ENCODE data around the gene FBXO38.
A peak's percentile ranks its signal among the peaks of the same experiment; 100 is the strongest.
"Not testable (repeated sequence)": the region's sequence is repeated elsewhere in the genome, so short reads cannot be mapped to it uniquely, and the experiment has no call there.

FBXO38 gene

DNA sequence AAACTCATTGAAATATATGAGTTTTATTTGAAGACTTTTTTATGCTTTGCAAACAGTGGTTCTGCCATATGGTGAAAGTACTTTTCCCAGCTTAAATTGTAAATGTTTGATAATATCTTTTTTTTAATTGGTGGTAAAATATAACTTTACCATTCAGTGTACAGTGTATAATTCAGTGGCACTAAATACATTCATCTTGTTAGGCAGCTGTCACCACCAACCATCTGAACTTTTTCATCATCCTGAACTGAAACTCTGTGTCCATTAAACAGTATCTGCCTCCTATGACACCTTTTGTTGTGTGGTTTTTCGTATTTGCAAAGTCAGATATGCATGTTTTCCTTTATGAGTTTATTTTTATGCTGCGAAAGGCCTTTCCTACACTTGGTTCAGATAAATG is 45.1 kb downstream of the FBXO38 start:
- DNase-seq = no peak

DNA sequence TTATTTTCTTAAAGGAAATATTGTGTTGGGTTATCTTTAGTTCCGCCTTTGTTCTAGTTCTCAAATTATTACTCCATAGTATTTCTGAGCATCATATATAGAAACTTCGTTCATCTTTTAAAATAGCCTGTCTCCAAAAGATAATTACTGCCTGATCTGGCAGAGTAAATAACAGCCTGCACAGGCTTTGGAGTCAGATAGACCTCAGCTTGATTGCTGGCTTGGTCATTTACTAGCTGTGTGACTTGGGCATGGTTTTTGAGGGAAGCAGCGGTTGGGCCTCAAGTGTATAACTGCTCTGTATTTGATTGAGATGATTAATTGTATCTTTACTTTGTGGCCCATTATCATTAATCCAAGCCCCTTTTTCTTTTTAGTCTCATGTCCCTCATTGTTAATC is 50.1 kb downstream of the FBXO38 start:
- DNase-seq = no peak

DNA sequence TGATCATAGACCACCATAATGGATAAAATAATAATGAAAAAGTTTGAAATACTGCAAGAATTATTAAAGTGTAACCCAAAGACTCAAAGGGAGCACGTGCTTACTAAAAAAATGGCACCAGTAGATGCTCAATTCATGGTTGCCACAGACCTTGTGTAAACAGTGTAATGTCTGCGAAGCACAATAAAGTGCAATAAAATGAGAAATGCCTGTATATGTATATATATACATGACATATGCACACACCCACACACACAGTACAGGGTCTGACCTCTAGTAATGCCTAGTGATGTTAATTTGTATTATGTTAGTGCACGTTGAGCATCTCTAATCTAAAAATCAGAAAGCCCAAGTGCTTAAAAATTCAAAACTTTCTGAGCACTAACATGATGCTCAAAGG is 52.3 kb downstream of the FBXO38 start:
- no peak for DNase-seq

DNA sequence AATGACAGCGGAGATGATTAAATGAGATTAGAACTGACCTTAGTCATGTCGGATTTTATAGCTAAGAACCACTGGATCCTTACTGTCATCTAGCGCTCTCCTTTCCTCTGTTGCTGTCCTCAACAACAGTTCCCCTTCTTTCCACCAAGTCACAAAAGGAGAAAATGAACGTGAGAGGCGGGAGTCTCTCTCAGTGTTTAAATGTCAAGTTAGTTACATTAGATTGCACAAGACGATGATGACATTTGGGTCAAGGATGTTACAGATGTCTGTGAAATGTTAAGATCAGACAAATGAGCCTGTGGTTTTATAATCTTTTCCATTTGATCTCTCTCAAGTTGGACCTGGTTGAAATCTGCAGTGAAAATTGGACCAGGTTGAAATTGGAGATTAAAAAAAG is 53.5 kb downstream of the FBXO38 start:
- no peak for DNase-seq

DNA sequence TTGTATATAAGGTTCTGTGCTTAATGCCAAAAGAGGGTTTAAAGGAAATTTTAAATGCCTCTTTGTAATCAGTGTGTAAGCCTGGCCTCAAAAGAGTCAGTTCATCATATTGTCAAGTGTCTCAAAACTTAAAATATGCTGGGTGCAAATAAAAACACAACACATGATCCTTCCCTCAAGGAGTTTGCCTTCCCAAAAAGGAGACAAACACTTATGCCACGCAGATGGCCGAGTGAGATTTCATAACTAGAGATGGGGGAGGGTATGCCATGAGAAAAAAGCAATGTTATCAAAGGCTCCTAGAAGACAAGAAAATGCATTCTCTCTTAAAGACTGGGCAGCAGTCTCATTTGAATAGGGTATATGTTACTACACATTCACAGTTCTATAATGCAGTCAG is 55.2 kb downstream of the FBXO38 start:
- DNase-seq = no peak

DNA sequence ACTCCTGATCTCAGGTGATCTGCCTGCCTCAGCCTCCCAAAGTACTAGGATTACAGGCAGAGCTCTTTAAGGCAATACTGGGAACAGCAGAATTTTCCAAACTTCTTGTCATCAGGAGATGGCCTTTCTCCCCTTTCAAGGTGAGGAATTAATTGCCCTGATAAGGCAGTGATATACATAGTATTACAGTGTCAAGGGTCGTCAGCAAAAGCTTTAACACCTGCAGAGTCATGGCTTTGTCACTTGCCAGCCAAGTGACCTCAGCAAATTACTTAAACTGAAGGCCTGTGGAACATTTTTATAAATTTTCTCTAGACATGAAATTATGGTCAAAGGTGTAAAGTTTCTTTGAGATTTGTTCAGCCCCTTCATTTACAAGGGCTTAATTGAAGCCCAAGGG is 59.5 kb downstream of the FBXO38 start:
- no peak for DNase-seq

DNA sequence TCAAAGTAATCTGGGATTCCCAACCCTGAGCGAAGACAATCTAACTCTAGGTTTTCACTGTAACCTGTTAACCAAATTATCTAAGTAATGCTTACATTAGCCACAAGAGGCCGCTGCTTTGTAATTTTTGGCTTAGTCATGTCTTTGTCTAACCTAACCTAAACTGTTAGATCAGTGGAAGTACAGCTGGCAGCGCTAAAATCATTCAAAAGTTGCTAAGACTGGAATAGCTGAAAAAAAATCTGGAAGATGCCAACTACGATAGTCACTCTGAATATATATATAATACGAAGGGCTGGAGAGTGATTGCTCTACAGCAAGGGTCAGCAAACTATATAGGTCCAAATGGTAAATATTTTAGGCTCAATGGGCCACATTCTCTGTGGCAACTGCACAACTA is 60.2 kb downstream of the FBXO38 start:
- DNase-seq = peak; percentile 5 to 58

DNA sequence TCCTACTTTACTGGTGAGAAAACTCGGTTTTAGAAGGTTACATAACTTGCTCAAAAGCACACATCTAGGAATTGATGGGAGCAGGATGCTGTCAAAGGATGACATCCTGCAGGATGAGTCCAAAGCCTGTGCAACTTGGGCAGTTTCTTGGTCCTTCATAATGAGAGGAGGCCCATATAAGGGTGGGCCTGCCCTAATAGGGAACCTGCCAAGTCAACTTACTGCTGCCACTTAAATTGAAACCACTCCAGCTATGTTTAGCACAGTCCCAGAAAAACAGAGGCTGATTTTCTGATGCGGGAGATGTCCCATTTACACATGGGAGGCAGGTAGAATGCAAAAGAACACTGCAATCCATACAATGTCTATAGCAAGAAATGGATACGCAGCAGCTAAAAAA is 61.8 kb downstream of the FBXO38 start:
- no peak for DNase-seq

DNA sequence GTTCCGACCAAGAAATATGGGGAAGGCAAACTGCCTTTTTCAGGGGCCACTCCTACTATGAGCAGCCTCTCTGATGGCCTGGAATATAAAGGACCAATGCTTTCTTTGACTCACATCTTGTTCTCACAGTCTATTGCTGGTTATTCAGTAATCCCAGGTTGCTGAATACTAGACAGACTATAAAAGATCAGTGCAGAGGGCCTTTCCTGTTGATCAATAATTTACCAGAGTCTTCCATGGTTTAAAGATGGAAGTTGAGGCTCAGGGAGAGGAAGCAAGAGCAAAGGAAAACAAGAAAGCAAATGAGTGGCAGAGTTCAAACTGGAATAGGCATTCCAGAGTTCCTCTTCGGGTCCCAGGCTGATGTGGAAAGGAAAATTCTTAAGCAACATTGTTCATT is 62.9 kb downstream of the FBXO38 start:
- no peak for DNase-seq

DNA sequence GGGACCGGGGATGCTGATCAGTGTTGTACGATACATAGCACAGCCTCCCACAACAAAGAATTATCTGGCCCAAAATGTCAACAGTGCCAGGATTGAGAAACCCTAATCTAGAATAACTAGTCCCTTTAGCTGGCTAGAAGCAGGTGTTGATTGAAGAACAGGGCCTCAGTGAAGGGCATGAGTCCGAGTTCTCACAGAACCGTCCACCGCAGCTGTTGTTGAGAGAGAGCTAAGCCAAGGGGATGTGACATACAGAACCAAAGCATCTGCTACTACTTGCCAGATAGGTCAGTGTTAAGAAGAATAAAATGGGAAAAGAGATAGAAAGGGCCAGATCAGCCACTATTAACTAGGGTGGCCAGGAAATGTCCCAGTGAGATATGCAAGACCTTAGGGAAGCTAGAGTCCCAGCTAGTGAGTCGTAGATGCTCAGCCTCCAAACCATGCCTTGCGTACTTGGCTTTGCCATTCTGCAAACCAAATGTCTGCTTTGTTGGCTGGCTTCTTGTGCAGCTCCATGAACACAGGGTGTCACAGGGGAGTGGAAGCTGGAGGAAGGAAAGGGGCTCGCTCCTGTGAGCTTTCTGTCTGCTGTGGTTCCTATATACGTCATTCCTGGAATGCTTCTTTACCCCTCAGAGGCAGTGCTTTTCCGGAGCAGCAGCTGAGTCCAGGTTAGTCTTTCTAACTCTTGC is 68.9 kb downstream of the FBXO38 start:
- DNase-seq = no peak

DNA sequence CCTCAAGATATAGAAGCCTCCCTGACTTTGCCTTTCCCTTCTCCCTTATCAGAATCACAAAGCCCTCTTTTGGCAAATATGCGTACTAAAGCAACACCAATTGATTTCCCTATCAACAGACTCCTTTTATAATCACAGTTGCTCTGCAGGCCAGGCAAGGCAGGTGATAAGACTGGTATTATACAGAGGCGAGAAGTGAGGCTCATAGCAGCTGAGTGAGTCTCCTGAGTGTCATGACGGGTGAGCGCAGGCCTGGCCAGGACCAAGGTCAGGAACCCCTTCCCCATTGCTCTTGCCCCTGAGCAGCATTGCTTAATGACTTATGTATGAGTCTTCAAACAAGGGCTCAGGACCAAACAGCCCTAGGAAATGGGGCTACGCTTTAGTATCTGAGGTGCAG is 70.8 kb downstream of the FBXO38 start:
- no peak for DNase-seq

DNA sequence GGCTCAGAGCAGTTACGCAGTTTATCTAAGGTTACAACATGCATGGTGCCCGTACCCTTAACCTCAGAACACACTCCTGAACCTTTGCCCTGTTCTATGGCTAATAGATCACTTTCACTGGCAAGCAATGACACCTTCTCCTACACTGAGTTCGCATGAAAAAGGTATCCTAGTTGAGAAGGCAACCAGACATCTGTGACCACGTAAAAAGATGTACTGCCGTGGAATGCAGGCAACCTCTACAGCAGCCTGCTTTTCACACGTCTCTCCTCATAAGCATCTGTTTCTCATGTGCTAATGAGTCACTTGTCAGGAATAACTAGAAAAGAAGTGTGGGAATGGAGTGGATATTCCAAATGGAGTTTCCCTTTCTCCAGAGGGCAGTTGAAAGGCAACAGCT is 71.4 kb downstream of the FBXO38 start:
- DNase-seq = no peak

DNA sequence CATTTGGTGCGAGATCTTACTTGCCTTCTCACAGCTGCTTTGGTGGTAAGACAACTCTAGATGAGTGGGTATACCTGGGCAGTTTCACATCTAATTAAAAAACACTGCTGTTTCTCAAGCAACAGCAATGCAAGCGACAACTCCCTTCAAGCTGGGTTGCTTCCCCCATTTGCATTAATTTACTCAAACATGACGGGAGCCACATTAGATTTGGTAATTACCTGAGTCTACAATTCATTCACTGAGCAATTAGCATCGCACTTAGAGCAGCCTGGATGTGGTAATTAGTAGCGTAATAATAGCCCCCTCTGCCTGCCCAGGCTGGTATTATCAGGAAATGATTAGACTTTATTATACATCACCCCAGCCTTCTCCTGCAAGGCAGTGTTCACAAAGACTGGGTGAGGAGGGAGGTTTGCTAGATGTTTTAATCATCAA is 73.4 kb downstream of the FBXO38 start:
- DNase-seq = peak; percentile 22 to 29

DNA sequence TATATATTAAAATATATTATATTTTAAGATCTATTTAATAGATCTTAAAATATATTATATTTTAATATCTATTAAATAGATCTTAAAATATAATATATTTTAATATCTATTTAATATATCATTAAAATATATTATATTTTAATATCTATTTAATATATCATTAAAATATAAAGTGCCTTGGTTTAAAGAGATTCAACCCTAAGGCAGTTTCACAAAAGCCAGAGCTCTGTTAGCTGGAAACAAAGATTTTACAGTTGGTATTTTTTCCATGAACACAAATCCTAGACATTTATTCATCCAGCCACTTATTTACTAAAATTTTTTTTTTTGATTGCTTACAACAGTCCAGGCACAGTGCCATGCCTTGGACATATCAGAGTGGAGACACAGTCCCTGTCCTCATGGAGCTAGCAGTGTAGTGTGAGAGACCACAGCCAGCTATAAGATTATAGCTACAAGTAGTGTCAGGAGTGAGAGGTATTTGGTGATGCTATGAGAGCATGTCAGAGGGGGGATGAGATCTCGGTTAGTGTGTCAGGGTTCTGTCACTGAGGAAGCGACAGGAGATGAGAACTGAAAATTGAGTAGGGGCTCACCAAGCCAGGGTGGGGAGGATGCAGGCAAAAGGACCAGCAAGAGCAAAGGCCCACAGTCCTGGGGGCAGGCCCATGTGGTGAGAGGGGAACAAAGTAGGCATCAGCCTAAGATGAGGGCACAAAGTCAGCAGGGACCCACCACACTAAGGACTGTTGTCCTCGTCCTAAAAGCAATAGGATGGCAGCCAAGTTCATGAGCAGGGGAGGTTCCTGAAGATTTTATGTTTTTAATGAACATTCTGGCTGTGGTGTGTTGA is 74.5 kb downstream of the FBXO38 start:
- no peak for DNase-seq

DNA sequence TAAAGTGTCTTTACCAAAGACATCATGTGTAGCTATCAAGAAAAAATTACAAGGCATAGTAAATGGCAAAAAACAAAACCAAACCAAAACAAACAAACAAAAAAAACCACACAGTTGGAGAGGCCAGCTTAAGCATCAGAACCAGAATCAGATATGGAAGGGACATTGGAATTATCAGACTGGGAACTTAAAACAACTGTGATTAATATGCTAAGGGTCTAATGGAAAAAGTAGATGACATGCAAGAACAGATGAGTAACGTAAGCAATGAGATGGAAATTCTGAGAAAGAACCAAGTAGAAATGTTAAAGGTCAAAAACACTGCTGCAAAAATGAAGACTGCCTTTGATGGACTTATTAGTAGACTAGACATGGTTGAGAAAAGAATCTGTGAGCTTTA is 75.9 kb downstream of the FBXO38 start:
- DNase-seq = no peak

DNA sequence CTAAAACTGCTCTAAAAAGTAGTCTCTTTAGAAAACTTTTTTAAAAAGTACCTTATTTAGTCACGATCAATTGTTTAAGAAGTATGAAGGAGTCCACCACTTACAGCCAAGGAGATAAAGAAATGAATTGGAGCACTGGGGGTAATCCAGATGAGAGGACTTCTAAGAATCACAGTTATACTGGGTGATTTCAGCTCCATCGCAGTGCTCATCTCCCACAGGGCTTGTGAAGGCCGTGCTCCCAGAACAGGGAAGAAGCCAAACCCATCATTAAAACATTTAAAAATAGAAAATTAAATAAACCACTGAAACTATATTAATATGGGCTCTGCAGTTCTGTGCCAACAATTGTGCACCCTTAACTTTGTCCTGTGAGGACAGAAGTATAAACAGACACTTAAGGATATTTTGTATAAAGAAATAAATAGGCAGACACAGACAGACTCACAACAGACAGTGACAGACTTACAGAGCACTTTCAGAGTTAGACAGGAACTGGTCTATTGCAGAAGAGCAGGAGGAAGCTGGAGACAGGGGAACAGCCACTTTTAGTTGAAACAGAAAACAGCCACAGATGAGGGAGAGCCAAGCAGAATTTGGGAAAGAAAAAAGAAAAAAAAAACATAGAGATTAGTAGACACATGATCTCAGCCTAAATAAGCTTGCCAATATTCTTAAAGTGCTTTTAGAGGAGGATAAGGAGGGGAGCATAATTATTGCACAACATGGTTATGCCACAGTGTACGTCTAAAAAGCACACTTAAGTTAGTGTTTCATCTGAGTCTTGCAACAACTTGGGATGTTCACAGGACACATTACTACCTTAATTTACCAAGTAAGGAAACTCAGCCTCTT is 81.8 kb downstream of the FBXO38 start:
- DNase-seq = no peak

DNA sequence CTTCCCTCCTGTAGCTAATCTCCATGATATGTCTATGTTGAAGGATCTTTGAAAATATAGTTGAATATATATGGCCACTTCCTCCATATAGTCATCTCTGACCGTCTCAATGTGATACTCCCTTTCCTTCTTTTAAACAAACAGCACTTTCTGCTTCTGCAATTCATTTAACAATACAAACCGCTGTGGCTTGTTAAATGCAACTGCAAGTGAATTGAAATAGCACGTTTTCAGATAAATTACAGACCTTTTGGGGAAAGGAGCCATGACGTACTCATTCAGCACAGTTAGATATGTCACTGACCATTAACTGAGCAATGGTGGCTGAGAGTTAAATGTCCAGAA is 82.5 kb downstream of the FBXO38 start:
- DNase-seq = no peak

DNA sequence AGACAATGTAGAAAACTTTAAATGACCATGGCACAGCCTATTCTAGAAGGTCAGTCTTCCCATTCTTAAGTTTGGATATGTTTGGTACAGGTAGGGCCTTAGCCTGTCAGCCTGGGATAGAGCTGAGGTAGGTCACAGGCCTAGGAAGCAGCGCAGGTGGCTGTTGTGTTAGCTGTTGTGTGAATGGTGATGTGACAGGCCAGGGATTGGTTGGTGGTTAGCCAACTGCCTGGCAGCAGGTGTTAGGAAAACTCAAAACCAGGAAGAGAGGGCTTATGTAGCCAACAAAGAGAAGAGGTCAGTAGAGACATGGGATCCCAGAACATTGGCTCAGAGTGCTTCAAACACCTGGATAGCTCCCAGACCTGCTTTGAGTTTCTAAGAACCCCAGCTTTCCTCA is 84.2 kb downstream of the FBXO38 start:
- DNase-seq = no peak

DNA sequence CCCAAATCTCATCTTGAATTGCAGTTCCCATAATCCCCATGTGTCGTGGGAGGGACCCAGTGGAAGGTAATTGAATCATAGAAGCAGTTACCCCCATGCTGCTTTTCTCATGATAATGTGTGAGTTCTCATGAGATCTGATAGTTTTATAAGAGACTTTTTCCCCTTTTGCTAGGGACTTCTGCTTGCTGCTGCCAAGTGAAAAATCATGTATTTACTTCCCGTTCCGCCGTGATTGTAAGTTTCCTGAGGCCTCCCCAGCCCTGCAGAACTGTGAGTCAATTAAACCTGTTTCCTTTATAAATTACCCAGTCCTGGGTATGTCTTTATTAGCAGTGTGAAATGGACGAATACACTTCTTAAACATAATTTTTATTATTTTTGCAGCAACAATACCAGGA is 85.0 kb downstream of the FBXO38 start:
- DNase-seq = not testable (repeated sequence)

DNA sequence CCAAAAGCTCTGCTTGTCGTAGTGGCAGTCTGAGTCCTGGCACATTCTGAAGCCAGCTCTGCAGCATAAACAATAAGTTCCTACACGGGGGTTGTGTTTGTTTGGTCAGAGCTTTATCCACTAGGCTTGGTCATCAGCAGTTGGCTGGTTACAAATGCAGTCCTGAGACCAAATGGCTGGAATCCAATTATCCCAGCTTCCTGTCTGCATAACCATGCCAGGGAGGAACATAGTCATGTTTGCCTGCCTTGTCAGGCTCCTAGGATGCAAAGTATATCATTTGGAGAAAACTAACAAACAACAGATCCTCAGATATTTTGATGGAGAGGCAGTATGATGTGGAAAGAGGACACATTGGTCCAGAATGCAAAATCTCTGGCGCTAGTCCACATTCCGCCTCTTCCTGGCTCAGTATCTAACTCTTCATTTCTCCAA is 85.8 kb downstream of the FBXO38 start:
- DNase-seq = no peak

DNA sequence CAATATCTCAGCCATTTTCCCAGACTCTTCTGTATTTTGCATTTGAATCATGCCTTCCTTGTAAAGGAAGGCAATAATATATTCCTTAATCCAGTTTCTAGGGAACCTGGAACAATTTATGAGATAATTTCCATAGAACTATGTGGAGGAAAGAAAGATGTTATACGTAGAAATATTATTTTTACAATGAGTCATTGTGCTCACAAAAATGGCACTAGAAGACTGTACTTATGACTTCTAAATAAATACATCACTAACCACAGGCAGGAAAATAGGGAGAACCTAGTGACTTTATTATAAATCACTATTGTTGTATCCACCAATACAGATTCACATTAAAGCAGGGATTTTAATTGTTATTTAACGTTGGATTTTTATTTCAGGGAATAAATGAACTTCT is 87.6 kb downstream of the FBXO38 start:
- DNase-seq = no peak

DNA sequence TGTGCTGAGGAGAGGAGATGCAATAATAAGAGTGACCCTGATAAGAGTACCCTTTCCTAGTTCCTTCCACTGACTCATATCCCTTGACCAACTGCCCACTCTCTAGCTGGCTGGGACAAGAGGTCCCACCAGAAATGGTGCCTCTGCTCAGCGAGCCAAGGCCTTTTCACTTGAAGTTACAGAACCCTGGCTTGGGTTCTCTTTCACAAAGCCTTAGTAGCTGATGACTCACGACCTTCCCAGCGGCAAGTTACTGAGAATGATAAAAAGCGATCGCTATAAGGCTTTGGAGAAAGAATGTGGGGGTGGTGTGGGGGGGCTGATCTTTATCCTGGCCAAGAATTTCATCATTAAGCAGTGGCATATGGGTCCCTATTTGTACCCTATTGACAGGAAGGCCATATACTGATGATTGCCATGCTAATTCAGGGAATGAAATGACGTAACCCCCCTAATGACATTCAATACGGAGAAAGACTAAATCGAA is 90.3 kb downstream of the FBXO38 start:
- DNase-seq = no peak

DNA sequence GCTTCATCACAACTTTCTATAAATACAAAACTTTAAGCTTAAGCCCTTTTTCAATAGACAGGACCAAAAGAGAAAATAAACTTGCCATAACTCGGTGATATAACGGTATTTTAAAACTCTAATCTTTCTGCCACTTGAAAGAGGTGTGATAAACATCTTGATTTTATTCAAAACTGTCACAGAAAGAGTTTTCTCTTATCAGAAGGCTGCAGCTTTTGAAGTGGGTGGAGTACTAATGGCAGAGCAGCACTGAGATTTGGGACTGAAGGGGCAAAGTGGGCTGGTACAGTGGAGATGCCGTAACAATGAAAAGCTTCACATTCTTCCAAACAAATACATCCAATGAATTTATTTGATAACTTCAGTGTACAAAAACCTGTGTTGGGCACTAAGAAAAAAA is 92.5 kb downstream of the FBXO38 start:
- DNase-seq = no peak

DNA sequence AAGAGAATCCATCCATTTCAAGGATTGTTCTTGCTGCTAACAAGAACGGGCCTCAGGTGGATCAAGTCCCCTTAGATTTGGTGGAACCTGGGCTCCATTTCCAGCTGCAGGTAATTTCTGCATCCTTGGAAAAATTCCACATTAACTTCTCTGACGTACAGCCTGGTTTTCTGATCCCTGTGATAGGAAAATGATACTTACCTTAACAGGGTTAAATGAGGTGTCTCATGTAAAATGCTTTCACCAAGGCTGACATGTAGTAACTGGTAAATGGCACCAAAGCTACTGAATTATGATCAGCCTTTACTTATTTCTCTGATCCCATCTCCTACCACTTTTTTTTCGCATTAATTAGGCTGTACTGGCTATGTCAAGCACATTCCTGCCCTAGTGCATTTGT is 93.7 kb downstream of the FBXO38 start:
- DNase-seq = no peak

Measured in NCI-H1930 (cell line).